Esophagus muscularis mucosa (tissue), 4 donors: ENCODE results near the gene TPRKB. TPM values are rescaled to one million over a fixed set of nuclear protein-coding genes. Genes with fewer than 3 reads are reported as not detected.
"Not testable (repeated sequence)": the region's sequence is repeated elsewhere in the genome, so short reads cannot be mapped to it uniquely, and the experiment has no call there.

Experiments
- DNase-seq: peaks from one replicate; pipeline ENCODE4 v3.0.0-alpha.2; 2017; ENCODE audit errors: extremely low spot score
- H3K27ac ChIP-seq, 4 donors: fragments of 200-600 bp; sonication (generic); replicated peaks in 1 of 4; 1 replicate in 3 of 4; 2 replicates in 1 of 4; pipeline ENCODE4 v1.5.1; 2016 to 2019; ENCODE audit warnings: mild to moderate bottlenecking in 1 of 4
- H3K27me3 ChIP-seq, 4 donors: fragments of 200-600 bp; sonication (generic); one replicate each; pipeline versions ENCODE4 v1.5.1 to v1.6.0; 2016 to 2019
- H3K36me3 ChIP-seq, 4 donors: fragments of 200-600 bp; sonication (generic); one replicate each; pipeline ENCODE4 v1.5.1; 2016 to 2019
- H3K4me1 ChIP-seq, 4 donors: fragments of 200-600 bp; sonication (generic); one replicate each; pipeline ENCODE4 v1.5.1; 2016 to 2019
- H3K4me3 ChIP-seq, 4 donors: fragments of 200-600 bp; sonication (generic); 1 replicate in 2 of 4; 2 replicates in 2 of 4; pipeline ENCODE4 v1.5.1; 2016 to 2019; ENCODE audit warnings: mild to moderate bottlenecking in 4 of 4, moderate library complexity in 1 of 4
- H3K9me3 ChIP-seq, 4 donors: fragments of 200-600 bp; sonication (generic); 1 replicate in 3 of 4; 2 replicates in 1 of 4; pipeline ENCODE4 v1.5.1; 2016 to 2019
- EP300 ChIP-seq: sonication (generic); formaldehyde crosslinking; IDR thresholded peaks from one replicate; pipeline ENCODE4 v1.6.1; 2017; ENCODE audit warnings: antibody characterized with exemption
- POLR2A ChIP-seq: fragments of 450-650 bp; IDR thresholded peaks from one replicate; pipeline ENCODE4 v1.6.1; 2017; ENCODE audit warnings: antibody characterized with exemption, moderate library complexity, mild to moderate bottlenecking, low read depth
- POLR2AphosphoS5 ChIP-seq, 2 donors: sonication (generic); formaldehyde crosslinking; IDR thresholded peaks; one replicate each; pipeline ENCODE4 v1.6.1; 2017; ENCODE audit warnings: antibody characterized with exemption in 2 of 2
- WGBS: methylation state at CpG from one replicate; pipeline ENCODE4 v1.1.5; 2018; 5-methylcytosine and 5-hydroxymethylcytosine counted together
- intact Hi-C: fragments of 100-400 bp; cut with DNase I; formaldehyde crosslinking; loops from one replicate; pipeline ENCODE4 v1.15.1; 2023
- total RNA-seq, 4 donors: library from RNA; depleted of rRNA; stranded (reverse); fragments of >200 nt; gene quantifications; one replicate each; pipeline versions ENCODE4 v1.1.0 to v1.2.1, GENCODE V29; 2016
- TF ChIP-seq, protein P1 (sequence below), 3 experiments: fragments of 200-600 bp in 2 of 3; fragments of 450-650 bp in 1 of 3; sonication (generic) in 2 of 3; IDR thresholded peaks; one replicate each; pipeline ENCODE4 v1.5.1; 2017 to 2019; ENCODE audit warnings: antibody characterized with exemption in 3 of 3, mild to moderate bottlenecking in 2 of 3, moderate library complexity in 1 of 3

Gene TPRKB
- total RNA-seq, 4 donors from 2014 or later, result 13.6 to 30.3 (median 23.4) TPM

DNA sequence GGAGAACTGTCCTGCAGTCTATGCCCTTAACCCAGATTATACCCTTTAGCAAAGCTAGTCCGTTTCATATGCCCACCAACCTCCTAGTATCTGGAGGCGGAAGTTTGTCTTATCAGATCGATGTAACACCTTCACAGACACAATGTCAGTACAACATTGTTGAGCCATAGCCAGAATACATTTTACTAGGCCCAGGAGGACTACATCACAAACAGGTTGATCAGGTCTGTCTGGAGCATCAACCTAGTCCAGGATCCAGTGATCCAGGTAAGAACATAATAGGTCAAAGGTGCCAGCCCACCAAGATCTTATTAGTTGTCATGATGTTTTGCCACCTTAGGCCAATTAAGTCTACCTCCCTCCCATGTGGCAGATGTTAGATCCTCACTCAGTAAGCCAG, 2.0 kb upstream of the TPRKB start:
- Histone ChIP-seq H3K27me3 (no peaks in the 10 kb centered on the region), H3K9me3 (no peaks in the 10 kb centered on the region), H3K4me3 (no peak overlapping the region), H3K36me3 (peaks cover 4 to 27% (median 18%) of the 10 kb centered on the region in 4 donors), H3K27ac (no peak overlapping the region), H3K4me1 (peaks cover 15 to 20% (median 19%) of the 10 kb centered on the region in 4 donors)
- intact Hi-C loops, result no loop called here
- TF ChIP-seq EP300, result no peak
- TF ChIP-seq, protein P1, sequence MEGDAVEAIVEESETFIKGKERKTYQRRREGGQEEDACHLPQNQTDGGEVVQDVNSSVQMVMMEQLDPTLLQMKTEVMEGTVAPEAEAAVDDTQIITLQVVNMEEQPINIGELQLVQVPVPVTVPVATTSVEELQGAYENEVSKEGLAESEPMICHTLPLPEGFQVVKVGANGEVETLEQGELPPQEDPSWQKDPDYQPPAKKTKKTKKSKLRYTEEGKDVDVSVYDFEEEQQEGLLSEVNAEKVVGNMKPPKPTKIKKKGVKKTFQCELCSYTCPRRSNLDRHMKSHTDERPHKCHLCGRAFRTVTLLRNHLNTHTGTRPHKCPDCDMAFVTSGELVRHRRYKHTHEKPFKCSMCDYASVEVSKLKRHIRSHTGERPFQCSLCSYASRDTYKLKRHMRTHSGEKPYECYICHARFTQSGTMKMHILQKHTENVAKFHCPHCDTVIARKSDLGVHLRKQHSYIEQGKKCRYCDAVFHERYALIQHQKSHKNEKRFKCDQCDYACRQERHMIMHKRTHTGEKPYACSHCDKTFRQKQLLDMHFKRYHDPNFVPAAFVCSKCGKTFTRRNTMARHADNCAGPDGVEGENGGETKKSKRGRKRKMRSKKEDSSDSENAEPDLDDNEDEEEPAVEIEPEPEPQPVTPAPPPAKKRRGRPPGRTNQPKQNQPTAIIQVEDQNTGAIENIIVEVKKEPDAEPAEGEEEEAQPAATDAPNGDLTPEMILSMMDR (IDR thresholded peaks at IDR 0.05), result no peak
- TF ChIP-seq POLR2A, result no peak
- TF ChIP-seq POLR2AphosphoS5 (IDR thresholded peaks at IDR 0.05), result no peak
- DNase-seq, result no peak
- 94% methylated on average over 3 of the region's 3 CpGs for WGBS

DNA sequence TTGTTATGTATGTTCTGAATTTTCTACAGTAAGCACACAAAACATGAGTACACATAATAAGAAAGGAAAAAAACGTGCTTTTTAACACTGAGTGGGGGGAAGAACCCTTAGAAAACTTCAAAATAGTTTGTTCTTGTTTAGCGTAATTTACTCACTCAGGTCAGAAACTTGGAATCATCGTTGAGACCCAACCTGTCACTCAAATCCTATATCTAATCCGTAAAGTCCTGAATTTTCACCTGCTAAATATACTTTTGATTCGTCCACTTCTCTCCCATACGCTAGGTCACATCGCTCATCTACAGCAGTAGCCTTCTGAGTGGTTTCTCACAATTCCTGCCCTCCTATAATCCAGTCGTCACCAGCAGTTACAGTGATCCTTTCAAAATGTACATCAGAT, 767 bp downstream of the TPRKB start:
- H3K27ac ChIP-seq, result peak overlapping the region; percentile 65 to 86 (median 76)
- no peaks in the 10 kb centered on the region for H3K27me3 ChIP-seq
- peak overlapping the region; percentile 66 to 92 (median 76) for H3K4me3 ChIP-seq
- DNase-seq, result no peak
- H3K4me1 ChIP-seq, result peaks cover 15 to 20% (median 19%) of the 10 kb centered on the region in 4 donors
- TF ChIP-seq POLR2A (no peak), EP300 (no peak), POLR2AphosphoS5 (IDR thresholded peaks at IDR 0.05) (no peak)
- TF ChIP-seq, protein P1 (IDR thresholded peaks at IDR 0.05), result no peak
- H3K9me3 ChIP-seq, result no peaks in the 10 kb centered on the region
- peaks cover 16 to 36% (median 29%) of the 10 kb centered on the region in 4 donors for H3K36me3 ChIP-seq
- intact Hi-C loops, result no loop called here
- WGBS, result 14% methylated on average over 8 of the region's 8 CpGs

GRCh38 chr2:73730810-73731209, 6.3 kb downstream of the TPRKB start:
- no peak overlapping the region for H3K4me3 ChIP-seq
- WGBS, result 90% methylated on average over 4 of the region's 4 CpGs
- intact Hi-C loops, result no loop called here
- H3K9me3 ChIP-seq, result no peaks in the 10 kb centered on the region
- H3K4me1 ChIP-seq, result peaks cover 1 to 2% (median 2%) of the 10 kb centered on the region in 4 donors
- H3K27me3 ChIP-seq, result no peaks in the 10 kb centered on the region
- no peak overlapping the region for H3K27ac ChIP-seq
- peaks cover 33 to 69% (median 58%) of the 10 kb centered on the region in 4 donors for H3K36me3 ChIP-seq
- DNase-seq, result no peak
- TF ChIP-seq EP300 (no peak), POLR2A (no peak), POLR2AphosphoS5 (IDR thresholded peaks at IDR 0.05) (no peak)

DNA sequence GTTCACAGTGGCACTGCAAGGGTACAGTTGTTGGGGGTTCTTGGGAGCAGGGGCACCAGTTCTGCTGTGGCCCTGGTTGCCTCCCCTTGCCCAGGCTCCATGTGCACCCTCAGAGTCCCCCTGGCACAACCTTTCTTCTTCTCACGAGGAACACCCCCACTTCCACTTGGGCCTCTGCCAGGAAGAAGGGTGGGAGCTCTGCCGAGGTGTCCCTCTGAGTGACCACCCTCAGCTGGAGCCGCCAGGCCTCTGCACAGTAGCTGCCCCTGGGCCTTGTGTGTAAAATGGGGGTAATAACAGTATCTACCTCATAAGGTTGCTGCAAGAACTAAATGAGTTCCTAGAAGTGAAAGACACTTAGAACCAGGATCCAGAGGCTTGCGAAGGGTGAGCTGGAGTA, 8.4 kb downstream of the TPRKB start:
- no peak for DNase-seq
- Histone ChIP-seq H3K4me3 (no peak overlapping the region), H3K9me3 (no peaks in the 10 kb centered on the region), H3K27ac (no peak overlapping the region), H3K4me1 (no peaks in the 10 kb centered on the region), H3K36me3 (peaks cover 28 to 62% (median 51%) of the 10 kb centered on the region in 4 donors), H3K27me3 (no peaks in the 10 kb centered on the region)
- TF ChIP-seq EP300 (no peak), POLR2AphosphoS5 (IDR thresholded peaks at IDR 0.05) (no peak), POLR2A (no peak)
- TF ChIP-seq, protein P1 (IDR thresholded peaks at IDR 0.05), result no peak
- intact Hi-C loops, result no loop called here
- 81% methylated on average over 4 of the region's 4 CpGs for WGBS

DNA sequence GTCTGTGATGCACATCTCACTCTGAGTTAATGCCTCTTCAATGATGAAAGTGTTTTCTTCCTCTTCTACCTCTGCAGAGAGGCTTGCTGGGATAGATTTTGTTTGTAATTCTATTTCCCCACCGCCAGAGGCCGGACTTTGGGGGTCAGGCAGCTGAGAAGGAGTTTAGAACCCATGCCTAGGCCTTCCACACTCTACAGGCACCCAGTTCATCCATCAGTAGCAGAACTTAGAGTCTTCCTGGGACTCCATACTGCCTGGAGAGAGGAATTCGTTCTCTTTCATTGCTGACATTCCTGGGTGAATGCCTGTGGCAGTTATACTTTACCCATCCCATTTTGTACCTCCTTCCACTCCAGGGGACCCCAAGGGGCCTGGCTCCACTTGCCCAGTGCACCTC, 9.1 kb downstream of the TPRKB start:
- Histone ChIP-seq H3K27ac (no peak overlapping the region), H3K4me1 (no peaks in the 10 kb centered on the region), H3K36me3 (peaks cover 28 to 56% (median 46%) of the 10 kb centered on the region in 4 donors), H3K27me3 (no peaks in the 10 kb centered on the region), H3K9me3 (no peaks in the 10 kb centered on the region), H3K4me3 (no peak overlapping the region)
- no peak for DNase-seq
- intact Hi-C loops, result no loop called here
- TF ChIP-seq EP300 (no peak), POLR2A (no peak), POLR2AphosphoS5 (IDR thresholded peaks at IDR 0.05) (no peak)
- TF ChIP-seq, protein P1 (IDR thresholded peaks at IDR 0.05), result no peak
- WGBS, result 88% methylated on average over 3 of the region's 3 CpGs

DNA sequence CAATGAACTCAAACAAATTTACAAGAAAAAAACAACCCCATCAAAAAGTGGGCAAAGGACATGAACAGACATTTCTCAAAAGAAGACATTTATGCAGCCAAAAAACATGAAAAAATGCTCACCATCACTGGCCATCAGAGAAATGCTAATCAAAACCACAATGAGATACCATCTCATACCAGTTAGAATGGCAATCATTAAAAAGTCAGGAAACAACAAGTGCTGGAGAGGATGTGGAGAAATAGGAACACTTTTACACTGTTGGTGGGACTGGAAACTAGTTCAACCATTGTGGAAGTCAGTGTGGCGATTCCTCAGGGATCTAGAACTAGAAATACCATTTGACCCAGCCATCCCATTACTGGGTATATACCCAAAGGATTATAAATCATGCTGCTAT, 10.5 kb downstream of the TPRKB start:
- WGBS, result no CpG with 5 or more reads among the region's 1 CpG
- H3K27ac ChIP-seq, H3K4me1 ChIP-seq, DNase-seq, intact Hi-C loops, H3K4me3 ChIP-seq, H3K27me3 ChIP-seq, H3K9me3 ChIP-seq: not testable (repeated sequence)
- peaks cover 19 to 42% (median 33%) of the 10 kb centered on the region in 4 donors for H3K36me3 ChIP-seq
